Cardiac septum (tissue), 1 donor: ENCODE data around the gene SPANXN2. TPM values are rescaled to one million over a fixed set of nuclear protein-coding genes. Genes with fewer than 3 reads are reported as not detected.
"Not testable (repeated sequence)": the region's sequence is repeated elsewhere in the genome, so short reads cannot be mapped to it uniquely, and the experiment has no call there.

Experiments
- DNase-seq: peaks from one replicate; pipeline ENCODE4 v3.0.0-alpha.2; 2020; ENCODE audit warnings: low spot score
- intact Hi-C: fragments of 100-400 bp; cut with DNase I; formaldehyde crosslinking; loops from one replicate; pipeline ENCODE4 v1.14.0; 2022
- long read RNA-seq: library from polyadenylated mRNA; unstranded; transcript quantifications from one replicate; pipeline ENCODE4 v2.0.0, GENCODE V29; 2021
- total RNA-seq: library from RNA; stranded (reverse); fragmentation: NEBNext Ultra II Directional; extraction: Animal tissue kit (Norgen Biotek cat#: 25700); gene quantifications from one replicate; pipeline ENCODE4 v1.2.1, GENCODE V29; 2021
- donor health status: DM: no; HTN: no; CAD: no.

The SPANXN2 gene
- total RNA-seq, result not detected
- long read RNA-seq, result 0 reads

GRCh38 chrX:143720652-143721051, at the start of gene SPANXN2:
Gene SPANXN2, minus strand, starts transcription at chrX:143720752. Its CDS starts 84 bp downstream, at chrX:143720668.
- intact Hi-C loops, result not testable (repeated sequence)

GRCh38 chrX:143768976-143769375, 48.4 kb upstream of the SPANXN2 start:
- intact Hi-C loops, result no loop called here
- DNase-seq, result no peak

More at GRCh38 chrX:143720652-143721051, at the start of gene SPANXN2:
- not testable (repeated sequence) for DNase-seq

- DNase-seq, intact Hi-C loops: not testable (repeated sequence)
Observed at GRCh38 chrX:143767789-143768188, 47.2 kb upstream of the SPANXN2 start.

- intact Hi-C loops, result no loop called here
- no peak for DNase-seq
Observed at GRCh38 chrX:143757887-143758286, 37.3 kb upstream of the SPANXN2 start.

GRCh38 chrX:143757375-143757774, 36.8 kb upstream of the SPANXN2 start:
- DNase-seq, result no peak
- intact Hi-C loops, result no loop called here

GRCh38 chrX:143754183-143754582, 33.6 kb upstream of the SPANXN2 start:
- DNase-seq, result no peak
- intact Hi-C loops, result no loop called here

- intact Hi-C loops, result no loop called here
- DNase-seq, result no peak
Observed at GRCh38 chrX:143733866-143734265, 13.3 kb upstream of the SPANXN2 start.

GRCh38 chrX:143726296-143726695, 5.7 kb upstream of the SPANXN2 start:
- intact Hi-C loops, result no loop called here
- no peak for DNase-seq

GRCh38 chrX:143701460-143701859, 19.1 kb downstream of the SPANXN2 start:
- DNase-seq, result no peak
- intact Hi-C loops, result no loop called here

- intact Hi-C loops, result no loop called here
Observed at GRCh38 chrX:143694885-143695284, 25.7 kb downstream of the SPANXN2 start.

GRCh38 chrX:143683486-143683885, 37.1 kb downstream of the SPANXN2 start:
- no peak for DNase-seq
- intact Hi-C loops, result no loop called here

More at GRCh38 chrX:143694885-143695284, 25.7 kb downstream of the SPANXN2 start:
- DNase-seq, result no peak

GRCh38 chrX:143674926-143675325, 45.6 kb downstream of the SPANXN2 start:
- no peak for DNase-seq
- intact Hi-C loops, result no loop called here

- intact Hi-C loops, result no loop called here
- no peak for DNase-seq
Observed at GRCh38 chrX:143669395-143669794, 51.2 kb downstream of the SPANXN2 start.

- intact Hi-C loops, result no loop called here
- no peak for DNase-seq
Observed at GRCh38 chrX:143664302-143664701, 56.2 kb downstream of the SPANXN2 start.

GRCh38 chrX:143663755-143664154, 56.8 kb downstream of the SPANXN2 start:
- no peak for DNase-seq
- intact Hi-C loops, result no loop called here

Other genes with a start within 250 kb of the SPANXN2 start
- gene SPANXN3, start 203.3 kb downstream of the SPANXN2 start, total RNA-seq, result not detected
- gene SLITRK4, start 84.7 kb downstream of the SPANXN2 start, total RNA-seq, result 22.1 TPM
- not detected for gene UBE2NL, start 163.3 kb upstream of the SPANXN2 start, total RNA-seq